OCI-LY7 (cell line): ENCODE measurements around the gene CCDC88B. TPM values are rescaled to one million over a fixed set of nuclear protein-coding genes. Genes with fewer than 3 reads are reported as not detected.

Experiments used
- BruUV-seq: library from RNA; stranded (reverse); fragments of 400-500 nt; replicated peaks from 2 replicates; lab custom pipeline; 2021; lab: Mats Ljungman, UMichigan
- CTCF ChIA-PET: fragments of 300-600 bp; sonication (Branson Sonifier 250); formaldehyde crosslinking; loops from one replicate; lab custom pipeline; 2022; ENCODE audit warnings: antibody characterized with exemption; ENCODE audit not compliant: unreplicated experiment; lab: Charles Lee
- POLR2A ChIA-PET: fragments of 300-600 bp; sonication (Branson Sonifier 250); formaldehyde crosslinking; loops from one replicate; lab custom pipeline; 2022; ENCODE audit warnings: antibody characterized with exemption; lab: Charles Lee
- DNase-seq: peaks from one replicate; pipeline ENCODE4 v3.0.0-alpha.2; 2015; ENCODE audit warnings: low spot score
- H2AFZ ChIP-seq: fragments of 200-600 bp; sonication (generic), shearing (Covaris generic); 2 replicates; pipeline ENCODE4 v1.6.1; 2014; ENCODE audit warnings: mild to moderate bottlenecking, antibody characterized with exemption, low read length, moderate library complexity
- H3K27ac ChIP-seq: fragments of 200-600 bp; sonication (generic); 2 replicates; pipeline ENCODE4 v1.5.1; 2014; ENCODE audit warnings: mixed run types, low read depth, mild to moderate bottlenecking, moderate library complexity, low read length, inconsistent platforms; ENCODE audit not compliant: poor library complexity, severe bottlenecking
- H3K36me3 ChIP-seq: fragments of 200-600 bp; sonication (generic); 2 replicates; pipeline ENCODE4 v1.6.1; 2014; ENCODE audit warnings: mild to moderate bottlenecking, antibody characterized with exemption, low read length, moderate library complexity, mixed read lengths; ENCODE audit not compliant: insufficient read depth
- H3K4me1 ChIP-seq: fragments of 200-600 bp; sonication (generic); 2 replicates; pipeline ENCODE4 v1.5.1; 2014; ENCODE audit warnings: mild to moderate bottlenecking, low read length; ENCODE audit not compliant: insufficient read depth, poor library complexity, severe bottlenecking
- H3K4me2 ChIP-seq: fragments of 200-600 bp; sonication (generic); 2 replicates; pipeline ENCODE4 v1.6.1; 2014; ENCODE audit warnings: mild to moderate bottlenecking, low read length
- H3K4me3 ChIP-seq: fragments of 200-600 bp; sonication (generic); 2 replicates; pipeline ENCODE4 v1.5.1; 2014; ENCODE audit warnings: mild to moderate bottlenecking, low read depth, low read length; ENCODE audit not compliant: poor library complexity, severe bottlenecking
- H3K79me2 ChIP-seq: fragments of 200-600 bp; sonication (generic); 2 replicates; pipeline ENCODE4 v1.6.1; 2016; ENCODE audit warnings: low read depth, mild to moderate bottlenecking, low read length, moderate library complexity, mixed read lengths; ENCODE audit not compliant: insufficient read depth
- H3K9me2 ChIP-seq: fragments of 200-600 bp; sonication (generic); 2 replicates; pipeline ENCODE4 v1.6.1; 2016; ENCODE audit warnings: mild to moderate bottlenecking, low read length, mixed read lengths; ENCODE audit not compliant: insufficient read depth
- H3K9me3 ChIP-seq: fragments of 200-600 bp; sonication (generic); 2 replicates; pipeline ENCODE4 v1.6.1; 2014; ENCODE audit warnings: mild to moderate bottlenecking, mixed run types, low read length, mixed read lengths
- H4K20me1 ChIP-seq: fragments of 200-600 bp; sonication (generic); 2 replicates; pipeline ENCODE4 v1.6.1; 2014; ENCODE audit warnings: mild to moderate bottlenecking, antibody characterized with exemption, low read length, moderate library complexity, mixed read lengths; ENCODE audit not compliant: insufficient read depth
- CTCF ChIP-seq: fragments of 200-600 bp; sonication (generic); conservative IDR thresholded peaks from 2 replicates; pipeline ENCODE4 v1.5.1; 2014; ENCODE audit warnings: mild to moderate bottlenecking, antibody characterized with exemption, low read length, moderate library complexity, mixed read lengths
- EZH2phosphoT487 ChIP-seq: fragments of 200-600 bp; sonication (generic); IDR thresholded peaks from 2 replicates; pipeline ENCODE4 v1.6.1; 2018; ENCODE audit warnings: low read depth, borderline replicate concordance, mild to moderate bottlenecking, mixed run types, antibody characterized with exemption, low read length, moderate library complexity, mixed read lengths
- intact Hi-C: fragments of 100-400 bp; cut with micrococcal nuclease; formaldehyde crosslinking; loops from one replicate; pipeline ENCODE4 v1.10.0; 2022; ENCODE audit not compliant: unreplicated experiment
- total RNA-seq, 2 experiments: library from RNA; depleted of rRNA in 1 of 2; stranded (reverse); fragments of >200 nt in 1 of 2; shearing (Covaris generic) in 1 of 2; gene quantifications; 2 replicates each; pipeline ENCODE4 v1.2.3, GENCODE V29; 2014 to 2022

CCDC88B gene
- total RNA-seq, 2 experiments from 2014 or later = 40.7 to 67.2 TPM

GRCh38 chr11:64353715-64354506 lies 13.9 kb downstream of the CCDC88B start:
- peaks cover 31% of the 10 kb centered on the region for H3K4me1 ChIP-seq
- no TSS peak for BruUV-seq
- H3K36me3 ChIP-seq = peaks cover 12% of the 10 kb centered on the region; the same call in 1 of the 2 replicates
- POLR2A ChIA-PET = interaction anchor here (0.6 to 3.2 kb wide), 2 partner anchors 36 to 140 kb away, joined by 4 to 17 read pairs; partner anchors contain the start of genes PRDX5 and TRMT112
- H2AFZ ChIP-seq = no peak overlapping the region
- H3K79me2 ChIP-seq = no peaks in the 10 kb centered on the region
- no peak overlapping the region for H3K4me2 ChIP-seq
- CTCF ChIA-PET = interaction anchor here (0.6 to 3.1 kb wide), 3 partner anchors 36 to 446 kb away, joined by 3 to 33 read pairs (median 8); partner anchors contain the start of genes PRDX5 and TRMT112
- H4K20me1 ChIP-seq = no peaks in the 10 kb centered on the region
- no peak for TF ChIP-seq CTCF
- no peak for TF ChIP-seq EZH2phosphoT487
- no peak overlapping the region for H3K4me3 ChIP-seq
- no peak for DNase-seq
- H3K27ac ChIP-seq = no peak overlapping the region
- H3K9me3 ChIP-seq = no peaks in the 10 kb centered on the region
- no peaks in the 10 kb centered on the region for H3K9me2 ChIP-seq
- intact Hi-C loops = no loop called here

- BruUV-seq = no TSS peak
- H3K4me3 ChIP-seq = no peak overlapping the region
- peak; percentile 86 for DNase-seq
- H3K9me2 ChIP-seq = no peaks in the 10 kb centered on the region
- CTCF ChIA-PET = interaction anchor here (0.6 to 3.1 kb wide), 8 partner anchors 9 to 295 kb away, joined by 3 to 33 read pairs (median 4); partner anchors contain the start of genes PRDX5 and TRMT112
- no peaks in the 10 kb centered on the region for H3K79me2 ChIP-seq
- H4K20me1 ChIP-seq = no peaks in the 10 kb centered on the region
- POLR2A ChIA-PET = interaction anchor here (0.6 to 3.2 kb wide), 5 partner anchors 15 to 148 kb away, joined by 3 to 17 read pairs (median 3); partner anchors contain the start of genes CCDC88B, PRDX5 and TRMT112
- no peaks in the 10 kb centered on the region for H3K9me3 ChIP-seq
- TF ChIP-seq CTCF (peak; percentile 93), EZH2phosphoT487 (no peak)
- peaks cover 44% of the 10 kb centered on the region for H3K4me1 ChIP-seq
- no peak overlapping the region; the same call in 1 of the 2 replicates for H2AFZ ChIP-seq
- peak overlapping the region; percentile 29 for H3K27ac ChIP-seq
- peak overlapping the region; percentile 38 for H3K4me2 ChIP-seq
- intact Hi-C loops = loop anchor here (1.0 kb wide), 2 partner anchors 13 to 38 kb away; partner anchors contain the start of gene TRMT112
- H3K36me3 ChIP-seq = peaks cover 12% of the 10 kb centered on the region; the same call in 1 of the 2 replicates
These were observed 15.3 kb downstream of the CCDC88B start for GRCh38 chr11:64355078-64355940.
